H9 (cell line): ENCODE results near the gene CNDP2. TPM values are rescaled to one million over a fixed set of nuclear protein-coding genes. Genes with fewer than 3 reads are reported as not detected.

Experiments
- DNase-seq: peaks from one replicate; pipeline ENCODE4 v3.0.0-alpha.2; 2017
- H2AFZ ChIP-seq: one replicate; pipeline ENCODE4 v1.6.1; 2013; ENCODE audit warnings: mild to moderate bottlenecking, low read length, control low read depth, moderate library complexity
- H2AK5ac ChIP-seq: 2 replicates; pipeline ENCODE4 v1.6.1; 2013; ENCODE audit warnings: low read length, control low read depth, mixed read lengths; ENCODE audit not compliant: insufficient read length
- H2BK120ac ChIP-seq: one replicate; pipeline ENCODE4 v1.6.1; 2013; ENCODE audit warnings: low read depth, mild to moderate bottlenecking, low read length, control low read depth, inconsistent platforms; ENCODE audit not compliant: poor library complexity, severe bottlenecking
- H2BK12ac ChIP-seq: 2 replicates; pipeline ENCODE4 v1.6.1; 2013; ENCODE audit warnings: low read length, control low read depth, mixed read lengths, low read depth; ENCODE audit not compliant: insufficient read length
- H2BK15ac ChIP-seq: 2 replicates; pipeline ENCODE4 v1.6.1; 2013; ENCODE audit warnings: low read depth, low read length, control low read depth
- H2BK20ac ChIP-seq: one replicate; pipeline ENCODE4 v1.6.1; 2013; ENCODE audit warnings: low read depth, mild to moderate bottlenecking, low read length, control low read depth, inconsistent platforms; ENCODE audit not compliant: poor library complexity, severe bottlenecking
- H2BK5ac ChIP-seq: 2 replicates; pipeline ENCODE4 v1.6.1; 2013; ENCODE audit warnings: low read length, control low read depth, mixed read lengths; ENCODE audit not compliant: insufficient read length
- H3K14ac ChIP-seq: 2 replicates; pipeline ENCODE4 v1.6.1; 2013; ENCODE audit warnings: low read length, control low read depth; ENCODE audit not compliant: insufficient read depth
- H3K18ac ChIP-seq: 2 replicates; pipeline ENCODE4 v1.6.1; 2013; ENCODE audit warnings: low read depth, mild to moderate bottlenecking, mixed read lengths, low read length, control low read depth; ENCODE audit not compliant: insufficient read length
- H3K23ac ChIP-seq: 2 replicates; pipeline ENCODE4 v1.6.1; 2013; ENCODE audit warnings: low read length, control low read depth, mixed read lengths, low read depth; ENCODE audit not compliant: insufficient read length
- H3K23me2 ChIP-seq: 2 replicates; pipeline ENCODE4 v1.6.1; 2013; ENCODE audit warnings: low read depth, mild to moderate bottlenecking, mixed read lengths, low read length, control low read depth; ENCODE audit not compliant: insufficient read length, poor library complexity, severe bottlenecking
- H3K27ac ChIP-seq: 2 replicates; pipeline ENCODE4 v1.5.1; 2013; ENCODE audit warnings: low read length, control low read depth, mixed read lengths, low read depth; ENCODE audit not compliant: insufficient read length
- H3K27me3 ChIP-seq: 2 replicates; pipeline ENCODE4 v1.6.1; 2013; ENCODE audit warnings: low read length, control low read depth, inconsistent platforms; ENCODE audit not compliant: insufficient read depth
- H3K4ac ChIP-seq: 2 replicates; pipeline ENCODE4 v1.6.1; 2013; ENCODE audit warnings: low read depth, mild to moderate bottlenecking, control low read depth, inconsistent platforms, low read length, moderate library complexity
- H3K4me1 ChIP-seq: 2 replicates; pipeline ENCODE4 v1.6.1; 2013; ENCODE audit warnings: low read length, control low read depth, inconsistent platforms; ENCODE audit not compliant: insufficient read depth
- H3K4me2 ChIP-seq: 2 replicates; pipeline ENCODE4 v1.6.1; 2013; ENCODE audit warnings: low read length, control low read depth, mixed read lengths; ENCODE audit not compliant: insufficient read length, insufficient read depth
- H3K56ac ChIP-seq: 2 replicates; pipeline ENCODE4 v1.6.1; 2013; ENCODE audit warnings: low read depth, mild to moderate bottlenecking, mixed read lengths, low read length, control low read depth; ENCODE audit not compliant: insufficient read length
- H3K79me1 ChIP-seq: 2 replicates; pipeline ENCODE4 v1.6.1; 2013; ENCODE audit warnings: low read depth, mild to moderate bottlenecking, moderate library complexity, low read length, control low read depth, inconsistent platforms; ENCODE audit not compliant: insufficient read depth, poor library complexity, severe bottlenecking
- H3K79me2 ChIP-seq: 2 replicates; pipeline ENCODE4 v1.6.1; 2013; ENCODE audit warnings: low read length, control low read depth, inconsistent platforms; ENCODE audit not compliant: insufficient read depth
- H3K9ac ChIP-seq: 2 replicates; pipeline ENCODE4 v1.6.1; 2013; ENCODE audit warnings: low read length, control low read depth, mixed read lengths; ENCODE audit not compliant: insufficient read length; ENCODE audit errors: extremely low read depth
- H3K9me3 ChIP-seq: one replicate; pipeline ENCODE4 v1.6.1; 2013; ENCODE audit warnings: low read depth, low read length, inconsistent platforms; ENCODE audit not compliant: control insufficient read depth
- H3T11ph ChIP-seq: one replicate; pipeline ENCODE4 v1.6.1; 2013; ENCODE audit warnings: mild to moderate bottlenecking, low read length, control low read depth, inconsistent platforms
- H4K20me1 ChIP-seq: one replicate; pipeline ENCODE4 v1.6.1; 2013; ENCODE audit not compliant: control insufficient read depth, insufficient read length, insufficient read depth
- H4K5ac ChIP-seq: 2 replicates; pipeline ENCODE4 v1.6.1; 2013; ENCODE audit warnings: low read depth, mild to moderate bottlenecking, mixed read lengths, low read length, control low read depth; ENCODE audit not compliant: insufficient read length
- H4K8ac ChIP-seq: replicated peaks from 2 replicates; pipeline ENCODE4 v1.6.1; 2013; ENCODE audit warnings: low read length, control low read depth, mixed read lengths, low read depth; ENCODE audit not compliant: insufficient read length
- H4K91ac ChIP-seq: 2 replicates; pipeline ENCODE4 v1.6.1; 2013; ENCODE audit warnings: low read depth, mild to moderate bottlenecking, moderate library complexity, mixed read lengths, low read length, control low read depth; ENCODE audit not compliant: insufficient read length
- H3K27ac Mint-ChIP-seq, 3 experiments: 2 replicates in 2 of 3; 3 replicates in 1 of 3; pipeline ENCODE4 v1.8.0; 2020 to 2021; ENCODE audit warnings: mixed read lengths in 3 of 3, mild to moderate bottlenecking in 1 of 3, moderate library complexity in 1 of 3
- H3K27me3 Mint-ChIP-seq: 2 replicates; pipeline ENCODE4 v1.8.0; 2021; ENCODE audit warnings: low read depth, mild to moderate bottlenecking, moderate library complexity, mixed read lengths
- H3K36me3 Mint-ChIP-seq, 3 experiments: 2 replicates in 2 of 3; 3 replicates in 1 of 3; pipeline ENCODE4 v1.8.0; 2020 to 2021; ENCODE audit warnings: low read depth in 3 of 3, mixed read lengths in 3 of 3; ENCODE audit not compliant: insufficient read depth in 1 of 3
- H3K4me1 Mint-ChIP-seq, 2 experiments: 2 replicates each; pipeline ENCODE4 v1.8.0; 2020; ENCODE audit warnings: mixed read lengths in 2 of 2
- H3K4me3 Mint-ChIP-seq, 2 experiments: 2 replicates in 1 of 2; 3 replicates in 1 of 2; pipeline ENCODE4 v1.8.0; 2020 to 2021; ENCODE audit warnings: mild to moderate bottlenecking in 2 of 2, mixed read lengths in 2 of 2, moderate library complexity in 1 of 2
- H3K9me3 Mint-ChIP-seq, 2 experiments: 2 replicates in 1 of 2; 3 replicates in 1 of 2; pipeline ENCODE4 v1.8.0; 2020; ENCODE audit warnings: mild to moderate bottlenecking in 2 of 2, mixed read lengths in 2 of 2, moderate library complexity in 1 of 2
- CTCF ChIP-seq: fragments of 200-600 bp; sonication (generic); conservative IDR thresholded peaks from 3 replicates; pipeline ENCODE4 v1.8.0; 2021; ENCODE audit warnings: antibody characterized with exemption, mild to moderate bottlenecking
- WGBS: extraction: QIAGEN DNeasy Blood & Tissue Kit; methylation state at CpG from one replicate; pipeline ENCODE4 v1.1.7; 2013; ENCODE audit warnings: missing lambda C conversion rate, low lambda C conversion rate, mixed read lengths; ENCODE audit not compliant: insufficient read length; ENCODE audit errors: extremely low coverage; 5-methylcytosine and 5-hydroxymethylcytosine counted together
- total RNA-seq: library from RNA; stranded (reverse); gene quantifications from 2 replicates; pipeline ENCODE4 v1.2.1, GENCODE V29; 2021

CNDP2 gene
- total RNA-seq, 1 experiment from 2014 or later = 212 TPM

GRCh38 chr18:74506448-74507084 is 10.4 kb downstream of the CNDP2 start:
- no peak overlapping the region for H4K5ac ChIP-seq
- peaks cover 63 to 92% (median 85%) of the 10 kb centered on the region in 3 experiments for H3K36me3 Mint-ChIP-seq
- H3K56ac ChIP-seq = no peak overlapping the region
- TF ChIP-seq CTCF = no peak
- no peak overlapping the region for H3K27ac ChIP-seq
- H4K20me1 ChIP-seq = no peaks in the 10 kb centered on the region
- no peak overlapping the region; the same call in 1 of the 2 replicates for H3K14ac ChIP-seq
- no peak overlapping the region for H2BK12ac ChIP-seq
- H3K4me2 ChIP-seq = no peak overlapping the region
- H3K4ac ChIP-seq = no peak overlapping the region
- no peak overlapping the region for H2AK5ac ChIP-seq
- peak; percentile 56 for DNase-seq
- H3K79me2 ChIP-seq = no peaks in the 10 kb centered on the region
- H3K23me2 ChIP-seq = no peaks in the 10 kb centered on the region
- H2BK20ac ChIP-seq = no peak overlapping the region
- no peak overlapping the region for H3T11ph ChIP-seq
- H2BK120ac ChIP-seq = no peak overlapping the region
- H2BK15ac ChIP-seq = no peak overlapping the region
- no peaks in the 10 kb centered on the region for H3K27me3 ChIP-seq
- H3K9me3 ChIP-seq = no peaks in the 10 kb centered on the region
- H3K4me1 Mint-ChIP-seq = peaks cover 9 to 19% of the 10 kb centered on the region in 2 experiments
- no peak overlapping the region for H2BK5ac ChIP-seq
- no peaks in the 10 kb centered on the region for H3K27me3 Mint-ChIP-seq
- no peak overlapping the region for H3K23ac ChIP-seq
- H3K79me1 ChIP-seq = peaks cover 6% of the 10 kb centered on the region
- no peak overlapping the region for H3K18ac ChIP-seq
- peak overlapping the region; percentile 44 to 94 (median 82); a peak in 6 of 7 replicates for H3K27ac Mint-ChIP-seq
- no peak overlapping the region for H4K8ac ChIP-seq
- no peak overlapping the region for H2AFZ ChIP-seq
- H3K9me3 Mint-ChIP-seq = no peaks in the 10 kb centered on the region
- H3K9ac ChIP-seq = no peak overlapping the region
- no peak overlapping the region for H4K91ac ChIP-seq
- H3K4me3 Mint-ChIP-seq = 0 out of 5 replicates have a peak overlapping the region, but pooled peaks of 1 of the 2 experiments have one; percentile 15
- H3K4me1 ChIP-seq = no peaks in the 10 kb centered on the region; the same call in 1 of the 2 replicates
- no CpG with 5 or more reads among the region's 11 CpGs for WGBS
